H1 (cell line): ENCODE results near the gene TFAP2D.

Experiments used
- ASH2L ChIP-seq: fragments of 200-600, 300-600 bp; sonication (generic); IDR thresholded peaks from one replicate; pipeline ENCODE4 v1.7.1; 2017; ENCODE audit warnings: low read length
- EP300 ChIP-seq, 2 experiments: IDR thresholded peaks; 1 replicate in 1 of 2; 2 replicates in 1 of 2; pipeline ENCODE4 v1.6.1; 2011 to 2012; ENCODE audit warnings: low read depth in 2 of 2, low read length in 2 of 2, mild to moderate bottlenecking in 2 of 2, borderline replicate concordance in 1 of 2, inconsistent platforms in 1 of 2, moderate library complexity in 1 of 2
- POLR2A ChIP-seq, 2 experiments: IDR thresholded peaks; 1 replicate in 1 of 2; 2 replicates in 1 of 2; pipeline ENCODE4 v1.6.1; 2011; ENCODE audit warnings: low read depth in 2 of 2, low read length in 2 of 2, mild to moderate bottlenecking in 2 of 2; ENCODE audit errors: control extremely low read depth in 1 of 2
- RFX5 ChIP-seq: IDR thresholded peaks from 2 replicates; pipeline ENCODE4 v1.6.1; 2011; ENCODE audit warnings: low read depth, low read length, improper control_type of control experiment, borderline replicate concordance
- TCF12 ChIP-seq: IDR thresholded peaks from 2 replicates; pipeline ENCODE4 v1.6.1; 2011; ENCODE audit warnings: low read depth, mild to moderate bottlenecking, low read length
- ZNF274 ChIP-seq: IDR thresholded peaks from 2 replicates; pipeline ENCODE4 v1.7.0; 2012; ENCODE audit warnings: low read length, borderline replicate concordance; ENCODE audit errors: extremely low read depth
- TF ChIP-seq, protein P1 (sequence below), 3 experiments: IDR thresholded peaks; 1 replicate in 2 of 3; 2 replicates in 1 of 3; pipeline versions ENCODE4 v1.5.1 to v1.6.1; 2011; ENCODE audit warnings: low read length in 3 of 3, mild to moderate bottlenecking in 3 of 3, inconsistent platforms in 2 of 3, low read depth in 1 of 3, moderate library complexity in 1 of 3; ENCODE audit not compliant: insufficient read depth in 1 of 3; ENCODE audit errors: control extremely low read depth in 1 of 3

DNA sequence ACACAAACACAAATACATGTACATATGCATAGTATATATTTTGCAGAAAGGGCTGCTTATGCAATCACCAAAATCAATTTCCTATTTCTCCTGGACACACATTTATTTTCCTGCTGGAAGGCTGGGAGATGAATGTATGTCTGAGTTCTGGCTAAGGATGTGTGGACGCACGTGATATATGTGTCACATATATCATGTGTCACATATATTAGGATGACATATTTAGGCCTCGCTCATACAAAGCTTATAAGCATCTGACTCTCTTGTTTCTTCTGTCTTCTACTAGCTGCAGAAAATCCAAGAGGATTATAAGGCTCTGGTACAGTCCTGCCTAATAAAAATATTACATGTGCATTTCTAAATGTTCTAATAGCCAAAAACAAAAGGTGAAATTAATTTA is 47.2 kb upstream of the TFAP2D start:
- TF ChIP-seq ASH2L, result no peak
- TF ChIP-seq TCF12, result no peak
- TF ChIP-seq, protein P1, sequence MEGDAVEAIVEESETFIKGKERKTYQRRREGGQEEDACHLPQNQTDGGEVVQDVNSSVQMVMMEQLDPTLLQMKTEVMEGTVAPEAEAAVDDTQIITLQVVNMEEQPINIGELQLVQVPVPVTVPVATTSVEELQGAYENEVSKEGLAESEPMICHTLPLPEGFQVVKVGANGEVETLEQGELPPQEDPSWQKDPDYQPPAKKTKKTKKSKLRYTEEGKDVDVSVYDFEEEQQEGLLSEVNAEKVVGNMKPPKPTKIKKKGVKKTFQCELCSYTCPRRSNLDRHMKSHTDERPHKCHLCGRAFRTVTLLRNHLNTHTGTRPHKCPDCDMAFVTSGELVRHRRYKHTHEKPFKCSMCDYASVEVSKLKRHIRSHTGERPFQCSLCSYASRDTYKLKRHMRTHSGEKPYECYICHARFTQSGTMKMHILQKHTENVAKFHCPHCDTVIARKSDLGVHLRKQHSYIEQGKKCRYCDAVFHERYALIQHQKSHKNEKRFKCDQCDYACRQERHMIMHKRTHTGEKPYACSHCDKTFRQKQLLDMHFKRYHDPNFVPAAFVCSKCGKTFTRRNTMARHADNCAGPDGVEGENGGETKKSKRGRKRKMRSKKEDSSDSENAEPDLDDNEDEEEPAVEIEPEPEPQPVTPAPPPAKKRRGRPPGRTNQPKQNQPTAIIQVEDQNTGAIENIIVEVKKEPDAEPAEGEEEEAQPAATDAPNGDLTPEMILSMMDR (IDR thresholded peaks at IDR 0.05; ENCODE audit: control extremely low read depth in 1 of 3, insufficient read depth in 1 of 3, low read depth in 1 of 3, low read length in 3 of 3), result no peak
- no peak for TF ChIP-seq ZNF274
- TF ChIP-seq POLR2A (IDR thresholded peaks at IDR 0.05; ENCODE audit: control extremely low read depth in 1 of 2, low read depth in 2 of 2, low read length in 2 of 2), result no peak
- no peak for TF ChIP-seq EP300 (IDR thresholded peaks at IDR 0.05; ENCODE audit: borderline replicate concordance in 1 of 2, low read depth in 2 of 2, low read length in 2 of 2)
- TF ChIP-seq RFX5, result no peak
